Measurements from ENCODE around the gene TSTD2.

The TSTD2 gene

GRCh38 chr9:97632985-97633858 lies at the start of gene TSTD2, which contains the start of gene NCBP1:
Gene TSTD2, minus strand, starts transcription at chr9:97633368. Its CDS starts 5,806 bp downstream, at chr9:97627562.
Gene NCBP1, plus strand, starts transcription at chr9:97633821. Its CDS starts 61 bp downstream, at chr9:97633882.
- H3K4me1 ChIP-seq (ENCODE audit: insufficient read depth, low read length) = peaks cover 5% of the 10 kb centered on the region; the same call in 1 of the 2 replicates

DNA sequence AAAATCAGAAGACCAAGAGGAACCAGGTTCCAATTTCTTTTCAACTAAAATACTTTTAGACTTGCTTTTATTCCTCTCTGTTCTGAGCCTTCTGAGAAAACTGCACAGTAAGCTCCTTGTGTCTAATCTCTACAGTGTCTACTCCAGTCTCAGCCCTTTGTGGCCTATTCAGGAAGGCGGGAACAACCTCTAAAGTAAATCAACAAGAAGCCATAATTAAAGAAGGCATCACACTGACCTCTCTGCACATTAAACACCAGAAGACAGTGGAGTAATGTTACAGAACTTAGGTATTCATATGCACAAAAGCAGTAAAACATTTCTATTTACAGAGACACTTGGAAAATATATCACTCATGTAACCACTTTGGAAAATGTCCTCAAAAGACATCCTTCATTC lies 49.1 kb upstream of the TSTD2 start:
- no peaks in the 10 kb centered on the region for H3K4me1 ChIP-seq (ENCODE audit: insufficient read depth, low read length)
- no peaks in the 10 kb centered on the region for H3K9me3 ChIP-seq (ENCODE audit: control insufficient read depth, insufficient read depth, low read length)
- H3K9ac ChIP-seq (ENCODE audit: low read depth, low read length) = no peak overlapping the region
- 0 out of 2 replicates have a peak, but pooled peaks cover 4% of the 10 kb centered on the region for H3K36me3 ChIP-seq (ENCODE audit: insufficient read depth, low read length)

More at GRCh38 chr9:97632985-97633858, at the start of gene TSTD2, which contains the start of gene NCBP1:
- no peaks in the 10 kb centered on the region for H3K36me3 ChIP-seq (ENCODE audit: insufficient read depth, low read length)
- H3K9me3 ChIP-seq (ENCODE audit: control insufficient read depth, insufficient read depth, low read length) = no peaks in the 10 kb centered on the region
- H3K9ac ChIP-seq (ENCODE audit: low read depth, low read length) = peak within 1 kb of the TSS; percentile 95

DNA sequence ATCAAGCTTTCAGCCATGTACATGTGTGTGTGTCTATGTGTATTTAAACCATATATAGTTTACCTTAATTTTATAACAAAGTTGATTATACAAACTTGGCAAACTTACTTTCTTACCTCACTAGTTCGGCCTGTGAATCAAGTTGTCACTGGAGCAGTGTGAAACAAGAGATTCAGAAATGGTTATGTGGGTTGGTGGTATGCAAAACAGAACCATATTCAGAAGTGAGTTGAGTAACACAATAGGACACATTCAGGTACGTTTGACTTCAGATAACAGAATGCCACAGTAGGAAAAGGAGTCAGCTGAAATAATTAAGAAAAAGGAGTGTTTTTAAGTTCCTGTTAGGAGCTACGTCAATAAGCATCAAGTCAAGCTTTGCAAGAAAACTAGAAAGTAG lies 42.5 kb upstream of the TSTD2 start:
- Histone ChIP-seq H3K4me1 (ENCODE audit: insufficient read depth, low read length) (no peaks in the 10 kb centered on the region), H3K9ac (ENCODE audit: low read depth, low read length) (no peak overlapping the region), H3K36me3 (ENCODE audit: insufficient read depth, low read length) (peaks cover 35% of the 10 kb centered on the region), H3K9me3 (ENCODE audit: control insufficient read depth, insufficient read depth, low read length) (no peaks in the 10 kb centered on the region)

DNA sequence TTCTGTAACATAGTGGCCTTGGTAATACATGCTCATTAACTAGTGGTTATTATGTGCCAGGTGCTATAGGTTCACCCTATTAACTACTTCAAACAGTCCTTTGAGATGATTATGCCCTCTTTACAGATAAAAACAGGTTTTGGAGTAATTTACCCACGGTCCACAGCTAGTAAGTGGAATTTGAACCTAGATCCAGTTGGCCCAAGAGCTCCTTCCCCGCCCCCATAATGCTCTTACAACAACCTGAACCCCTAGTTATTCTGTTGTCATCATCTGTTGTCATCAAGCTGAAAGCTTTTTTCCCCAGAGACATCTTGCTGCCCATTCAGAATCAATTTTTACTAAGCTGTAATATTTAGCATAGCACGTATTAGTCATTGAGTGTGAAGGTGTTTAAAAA lies 40.8 kb upstream of the TSTD2 start:
- Histone ChIP-seq H3K9me3 (ENCODE audit: control insufficient read depth, insufficient read depth, low read length) (no peaks in the 10 kb centered on the region), H3K36me3 (ENCODE audit: insufficient read depth, low read length) (peaks cover 45% of the 10 kb centered on the region), H3K4me1 (ENCODE audit: insufficient read depth, low read length) (no peaks in the 10 kb centered on the region), H3K9ac (ENCODE audit: low read depth, low read length) (no peak overlapping the region)

- H3K36me3 ChIP-seq (ENCODE audit: insufficient read depth, low read length) = peaks cover 51% of the 10 kb centered on the region
- no peak overlapping the region for H3K9ac ChIP-seq (ENCODE audit: low read depth, low read length)
- no peaks in the 10 kb centered on the region for H3K4me1 ChIP-seq (ENCODE audit: insufficient read depth, low read length)
- H3K9me3 ChIP-seq (ENCODE audit: control insufficient read depth, insufficient read depth, low read length) = no peaks in the 10 kb centered on the region
These were observed 39.2 kb upstream of the TSTD2 start for GRCh38 chr9:97672403-97672802.

DNA sequence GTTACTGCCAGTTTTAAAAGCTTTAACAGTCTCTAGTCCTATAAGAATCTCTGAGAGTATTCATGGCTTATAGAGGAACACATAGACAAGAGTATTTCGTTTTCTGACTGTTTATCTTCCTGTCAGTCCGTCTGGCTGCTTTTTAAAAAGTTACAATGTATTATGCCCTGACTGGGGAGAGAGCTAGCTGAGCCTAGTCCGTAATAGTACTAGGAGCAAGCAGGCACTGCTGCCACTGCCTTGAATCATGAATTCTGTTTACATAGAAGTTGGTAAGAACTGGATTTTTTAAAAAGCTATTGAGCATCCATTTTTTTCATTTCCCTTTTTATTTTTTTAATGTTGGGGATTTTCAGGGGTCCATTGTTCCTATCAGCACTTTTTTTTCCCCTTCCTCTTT lies 37.4 kb upstream of the TSTD2 start:
- no peaks in the 10 kb centered on the region for H3K9me3 ChIP-seq (ENCODE audit: control insufficient read depth, insufficient read depth, low read length)
- H3K9ac ChIP-seq (ENCODE audit: low read depth, low read length) = no peak overlapping the region
- H3K36me3 ChIP-seq (ENCODE audit: insufficient read depth, low read length) = peaks cover 59% of the 10 kb centered on the region
- H3K4me1 ChIP-seq (ENCODE audit: insufficient read depth, low read length) = no peaks in the 10 kb centered on the region

- Histone ChIP-seq H3K9me3 (ENCODE audit: control insufficient read depth, insufficient read depth, low read length) (no peaks in the 10 kb centered on the region), H3K4me1 (ENCODE audit: insufficient read depth, low read length) (no peaks in the 10 kb centered on the region), H3K9ac (ENCODE audit: low read depth, low read length) (no peak overlapping the region), H3K36me3 (ENCODE audit: insufficient read depth, low read length) (peaks cover 58% of the 10 kb centered on the region)
These were observed 35.3 kb upstream of the TSTD2 start for GRCh38 chr9:97668485-97668884.

GRCh38 chr9:97666907-97667686 lies 33.9 kb upstream of the TSTD2 start:
- Histone ChIP-seq H3K9me3 (ENCODE audit: control insufficient read depth, insufficient read depth, low read length) (no peaks in the 10 kb centered on the region), H3K9ac (ENCODE audit: low read depth, low read length) (no peak overlapping the region), H3K4me1 (ENCODE audit: insufficient read depth, low read length) (no peaks in the 10 kb centered on the region), H3K36me3 (ENCODE audit: insufficient read depth, low read length) (peaks cover 49% of the 10 kb centered on the region)

GRCh38 chr9:97665742-97666141 lies 32.6 kb upstream of the TSTD2 start:
- H3K36me3 ChIP-seq (ENCODE audit: insufficient read depth, low read length) = peaks cover 47% of the 10 kb centered on the region

GRCh38 chr9:97660847-97661246 lies 27.7 kb upstream of the TSTD2 start:
- Histone ChIP-seq H3K9me3 (ENCODE audit: control insufficient read depth, insufficient read depth, low read length) (no peaks in the 10 kb centered on the region), H3K4me1 (ENCODE audit: insufficient read depth, low read length) (no peaks in the 10 kb centered on the region), H3K36me3 (ENCODE audit: insufficient read depth, low read length) (peaks cover 39% of the 10 kb centered on the region), H3K9ac (ENCODE audit: low read depth, low read length) (no peak overlapping the region)

More at GRCh38 chr9:97665742-97666141, 32.6 kb upstream of the TSTD2 start:
- H3K9ac ChIP-seq (ENCODE audit: low read depth, low read length) = no peak overlapping the region
- H3K9me3 ChIP-seq (ENCODE audit: control insufficient read depth, insufficient read depth, low read length) = no peaks in the 10 kb centered on the region
- H3K4me1 ChIP-seq (ENCODE audit: insufficient read depth, low read length) = no peaks in the 10 kb centered on the region

DNA sequence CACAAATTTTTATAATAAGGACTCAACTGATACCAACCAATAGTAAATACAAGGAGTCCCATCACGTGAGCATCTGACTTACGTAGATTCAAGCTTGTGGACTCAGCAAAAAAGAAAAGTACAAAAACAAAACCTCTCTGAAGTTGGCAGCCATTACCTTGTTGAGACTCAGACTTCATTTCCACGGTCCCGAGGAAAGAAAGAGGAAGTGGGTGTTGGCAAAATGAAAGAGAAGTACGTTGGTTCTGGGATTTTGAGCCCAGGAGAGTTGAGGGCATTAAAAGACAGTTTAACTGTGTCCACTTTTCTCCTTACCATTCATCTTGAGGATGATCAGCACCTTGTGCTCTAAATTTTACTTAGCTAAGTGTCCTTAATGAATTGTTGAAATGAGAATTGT lies 27.2 kb upstream of the TSTD2 start:
- Histone ChIP-seq H3K9ac (ENCODE audit: low read depth, low read length) (no peak overlapping the region), H3K9me3 (ENCODE audit: control insufficient read depth, insufficient read depth, low read length) (no peaks in the 10 kb centered on the region), H3K4me1 (ENCODE audit: insufficient read depth, low read length) (no peaks in the 10 kb centered on the region), H3K36me3 (ENCODE audit: insufficient read depth, low read length) (peaks cover 39% of the 10 kb centered on the region)

- H3K4me1 ChIP-seq (ENCODE audit: insufficient read depth, low read length) = no peaks in the 10 kb centered on the region
- no peaks in the 10 kb centered on the region for H3K9me3 ChIP-seq (ENCODE audit: control insufficient read depth, insufficient read depth, low read length)
- no peak overlapping the region for H3K9ac ChIP-seq (ENCODE audit: low read depth, low read length)
- peaks cover 38% of the 10 kb centered on the region for H3K36me3 ChIP-seq (ENCODE audit: insufficient read depth, low read length)
These were observed 26.6 kb upstream of the TSTD2 start for GRCh38 chr9:97659771-97660170.

DNA sequence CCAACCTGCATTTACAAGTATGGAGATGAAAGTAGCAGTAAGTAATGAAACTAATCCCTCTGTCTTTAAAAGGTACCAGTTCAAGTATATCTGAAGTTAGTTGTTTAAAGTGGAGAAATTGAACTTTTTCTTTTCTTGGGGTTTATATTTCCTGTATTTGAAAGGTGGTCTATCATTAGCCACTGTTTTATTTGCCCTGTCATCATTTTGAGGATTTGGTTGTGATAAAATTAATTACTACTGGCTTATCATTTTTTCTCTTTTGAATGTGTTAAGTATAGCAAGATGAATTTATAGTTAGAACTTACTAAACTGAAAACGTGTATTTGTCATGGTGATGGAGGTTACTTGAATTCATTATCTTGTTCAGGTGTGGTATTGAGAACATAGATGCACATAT lies 25.5 kb upstream of the TSTD2 start:
- H3K9me3 ChIP-seq (ENCODE audit: control insufficient read depth, insufficient read depth, low read length) = no peaks in the 10 kb centered on the region
- H3K9ac ChIP-seq (ENCODE audit: low read depth, low read length) = no peak overlapping the region
- no peaks in the 10 kb centered on the region for H3K4me1 ChIP-seq (ENCODE audit: insufficient read depth, low read length)
- H3K36me3 ChIP-seq (ENCODE audit: insufficient read depth, low read length) = peaks cover 32% of the 10 kb centered on the region

- peaks cover 24% of the 10 kb centered on the region for H3K36me3 ChIP-seq (ENCODE audit: insufficient read depth, low read length)
- H3K9me3 ChIP-seq (ENCODE audit: control insufficient read depth, insufficient read depth, low read length) = no peaks in the 10 kb centered on the region
- H3K9ac ChIP-seq (ENCODE audit: low read depth, low read length) = no peak overlapping the region
- H3K4me1 ChIP-seq (ENCODE audit: insufficient read depth, low read length) = no peaks in the 10 kb centered on the region
These were observed 18.5 kb upstream of the TSTD2 start for GRCh38 chr9:97651646-97652045.
